Liver (tissue), 3 donors: ENCODE data around the gene WFS1.

Source experiments
- CTCF ChIP-seq: fragments of 150-350 bp; IDR thresholded peaks from 2 replicates; pipeline ENCODE4 v1.5.1; 2017; ENCODE audit warnings: improper control_type of control experiment, low read depth, low read length; ENCODE audit not compliant: missing input control
- EGR1 ChIP-seq, 2 donors: IDR thresholded peaks; 2 replicates each; pipeline ENCODE4 v1.6.1; 2016 to 2018; ENCODE audit warnings: antibody characterized with exemption in 2 of 2, low read depth in 2 of 2
- GABPA ChIP-seq, 2 donors: IDR thresholded peaks in 1 of 2; conservative IDR thresholded peaks in 1 of 2; 2 replicates each; pipeline ENCODE4 v1.6.1; 2016; ENCODE audit warnings: antibody characterized with exemption in 2 of 2, mild to moderate bottlenecking in 1 of 2, moderate library complexity in 1 of 2
- HNF4G ChIP-seq: IDR thresholded peaks from 2 replicates; pipeline ENCODE4 v1.6.1; 2016; ENCODE audit warnings: antibody characterized with exemption
- JUND ChIP-seq, 2 donors: IDR thresholded peaks; 2 replicates each; pipeline ENCODE4 v1.6.1; 2016; ENCODE audit warnings: antibody characterized with exemption in 2 of 2
- MAX ChIP-seq: IDR thresholded peaks from 2 replicates; pipeline ENCODE4 v1.6.1; 2016; ENCODE audit warnings: antibody characterized with exemption
- RAD21 ChIP-seq, 2 donors: IDR thresholded peaks; 2 replicates each; pipeline ENCODE4 v1.6.1; 2016; ENCODE audit warnings: antibody characterized with exemption in 2 of 2, mild to moderate bottlenecking in 2 of 2
- REST ChIP-seq: IDR thresholded peaks from 2 replicates; pipeline ENCODE4 v1.6.1; 2016; ENCODE audit warnings: antibody characterized with exemption, mild to moderate bottlenecking
- RXRA ChIP-seq, 2 donors: IDR thresholded peaks; 2 replicates each; pipeline ENCODE4 v1.6.1; 2017 to 2018; ENCODE audit warnings: antibody characterized with exemption in 2 of 2, mild to moderate bottlenecking in 1 of 2
- SP1 ChIP-seq: IDR thresholded peaks from 2 replicates; pipeline ENCODE4 v1.6.1; 2018; ENCODE audit warnings: antibody characterized with exemption, mild to moderate bottlenecking
- TAF1 ChIP-seq: conservative IDR thresholded peaks from 2 replicates; pipeline ENCODE4 v1.6.1; 2016; ENCODE audit warnings: antibody characterized with exemption, mild to moderate bottlenecking
- YY1 ChIP-seq: IDR thresholded peaks from 2 replicates; pipeline ENCODE4 v1.6.1; 2016; ENCODE audit warnings: antibody characterized with exemption, mild to moderate bottlenecking
- ZBTB33 ChIP-seq: IDR thresholded peaks from 2 replicates; pipeline ENCODE4 v1.6.1; 2016; ENCODE audit warnings: antibody characterized with exemption
- donor health status: healthy.
- donor health status: healthy.

GRCh38 chr4:6230502-6230785 is 39.2 kb upstream of the WFS1 start:
- TF ChIP-seq CTCF (no peak), TAF1 (no peak), GABPA (IDR thresholded peaks at IDR 0.05 in 1 of 2, conservative IDR thresholded peaks at IDR 0.05 in 1 of 2) (no peak), EGR1 (IDR thresholded peaks at IDR 0.05; ENCODE audit: low read depth in 2 of 2) (no peak), ZBTB33 (no peak), REST (no peak), RAD21 (IDR thresholded peaks at IDR 0.05) (no peak), JUND (IDR thresholded peaks at IDR 0.05) (no peak), YY1 (no peak), SP1 (no peak), MAX (no peak), HNF4G (no peak), RXRA (IDR thresholded peaks at IDR 0.05) (no peak)
